ENCODE results near the gene RAPGEF1. TPM values are rescaled to one million over a fixed set of nuclear protein-coding genes. Genes with fewer than 3 reads are reported as not detected.

Gene RAPGEF1
- total and polyA plus RNA-seq, 2 experiments from 2014 or later, result 3.3 to 24.1 TPM

GRCh38 chr9:131567910-131568309, 172.0 kb downstream of the RAPGEF1 start:
- Histone ChIP-seq H3K4me1 (ENCODE audit: insufficient read depth) (no peaks in the 10 kb centered on the region), H3K4me3 (no peak overlapping the region), H3K79me2 (ENCODE audit: insufficient read depth) (no peaks in the 10 kb centered on the region), H3K4me2 (ENCODE audit: unreplicated experiment) (no peak overlapping the region), H3F3A (ENCODE audit: insufficient read depth) (no peaks in the 10 kb centered on the region), H2AFZ (no peak overlapping the region), H3K36me3 (ENCODE audit: low read depth) (peaks cover 7% of the 10 kb centered on the region; the same call in 1 of the 2 replicates), H3K9ac (no peak overlapping the region), H3K27ac (no peak overlapping the region), H3K9me2 (ENCODE audit: insufficient read depth) (no peaks in the 10 kb centered on the region), H4K20me1 (ENCODE audit: insufficient read depth) (no peaks in the 10 kb centered on the region), H3K27me3 (replicated peaks; ENCODE audit: insufficient read depth) (no peaks in the 10 kb centered on the region), H3K9me3 (ENCODE audit: low read depth) (no peaks in the 10 kb centered on the region)
- no peak for DNase-seq
- in situ Hi-C loops (cut with MboI), result no loop called here
- TF ChIP-seq EZH2phosphoT487 (IDR thresholded peaks at IDR 0.05; ENCODE audit: insufficient read depth, low read depth) (no peak), EZH2 (IDR thresholded peaks at IDR 0.05; ENCODE audit: insufficient read depth, poor library complexity, severe bottlenecking) (no peak)
- 95 to 99% methylated on average over 8 of the region's 8 CpGs for WGBS, 2 experiments (ENCODE audit: low coverage in 1 of 2, low lambda C conversion rate in 2 of 2, missing lambda C conversion rate in 2 of 2)

GRCh38 chr9:131566158-131566557, 173.7 kb downstream of the RAPGEF1 start:
- no peaks in the 10 kb centered on the region for H3K36me3 ChIP-seq (ENCODE audit: low read depth)
- no peak overlapping the region for H3K9ac ChIP-seq
- H3K4me2 ChIP-seq (ENCODE audit: unreplicated experiment), result no peak overlapping the region
- no peak overlapping the region for H2AFZ ChIP-seq
- no peaks in the 10 kb centered on the region for H3K9me3 ChIP-seq (ENCODE audit: low read depth)
- H3K4me1 ChIP-seq (ENCODE audit: insufficient read depth), result no peaks in the 10 kb centered on the region
- no peaks in the 10 kb centered on the region for H3K27me3 ChIP-seq (replicated peaks; ENCODE audit: insufficient read depth)
- H3F3A ChIP-seq (ENCODE audit: insufficient read depth), result no peaks in the 10 kb centered on the region
- in situ Hi-C loops (cut with MboI), result no loop called here
- no peaks in the 10 kb centered on the region for H3K79me2 ChIP-seq (ENCODE audit: insufficient read depth)
- no peak overlapping the region for H3K4me3 ChIP-seq
- no peaks in the 10 kb centered on the region for H3K9me2 ChIP-seq (ENCODE audit: insufficient read depth)
- TF ChIP-seq EZH2phosphoT487 (IDR thresholded peaks at IDR 0.05; ENCODE audit: insufficient read depth, low read depth), result no peak
- no peak for TF ChIP-seq EZH2 (IDR thresholded peaks at IDR 0.05; ENCODE audit: insufficient read depth, poor library complexity, severe bottlenecking)
- DNase-seq, result no peak
- 96 to 98% methylated on average over 3 of the region's 3 CpGs for WGBS, 2 experiments (ENCODE audit: low coverage in 1 of 2, low lambda C conversion rate in 2 of 2, missing lambda C conversion rate in 2 of 2)
- H4K20me1 ChIP-seq (ENCODE audit: insufficient read depth), result no peaks in the 10 kb centered on the region
- H3K27ac ChIP-seq, result no peak overlapping the region

- in situ Hi-C loops (cut with MboI), result no loop called here
- H3F3A ChIP-seq (ENCODE audit: insufficient read depth), result no peaks in the 10 kb centered on the region
- H4K20me1 ChIP-seq (ENCODE audit: insufficient read depth), result no peaks in the 10 kb centered on the region
- no peaks in the 10 kb centered on the region for H3K79me2 ChIP-seq (ENCODE audit: insufficient read depth)
- 78 to 84% methylated on average over 5 of the region's 5 CpGs for WGBS, 2 experiments (ENCODE audit: low coverage in 1 of 2, low lambda C conversion rate in 2 of 2, missing lambda C conversion rate in 2 of 2)
- no peaks in the 10 kb centered on the region for H3K9me3 ChIP-seq (ENCODE audit: low read depth)
- no peaks in the 10 kb centered on the region for H3K27me3 ChIP-seq (replicated peaks; ENCODE audit: insufficient read depth)
- H3K27ac ChIP-seq, result no peak overlapping the region
- H3K4me1 ChIP-seq (ENCODE audit: insufficient read depth), result no peaks in the 10 kb centered on the region
- DNase-seq, result no peak
- H3K9ac ChIP-seq, result no peak overlapping the region
- no peak overlapping the region for H3K4me2 ChIP-seq (ENCODE audit: unreplicated experiment)
- TF ChIP-seq EZH2 (IDR thresholded peaks at IDR 0.05; ENCODE audit: insufficient read depth, poor library complexity, severe bottlenecking) (no peak), EZH2phosphoT487 (IDR thresholded peaks at IDR 0.05; ENCODE audit: insufficient read depth, low read depth) (no peak)
- no peaks in the 10 kb centered on the region for H3K9me2 ChIP-seq (ENCODE audit: insufficient read depth)
- no peaks in the 10 kb centered on the region for H3K36me3 ChIP-seq (ENCODE audit: low read depth)
- H3K4me3 ChIP-seq, result no peak overlapping the region
- H2AFZ ChIP-seq, result no peak overlapping the region
Measured at GRCh38 chr9:131565369-131565768, 174.5 kb downstream of the RAPGEF1 start.

- Histone ChIP-seq H3K27ac (no peak overlapping the region), H3K79me2 (ENCODE audit: insufficient read depth) (no peaks in the 10 kb centered on the region), H3K36me3 (ENCODE audit: low read depth) (no peaks in the 10 kb centered on the region), H3K9me2 (ENCODE audit: insufficient read depth) (no peaks in the 10 kb centered on the region), H3F3A (ENCODE audit: insufficient read depth) (no peaks in the 10 kb centered on the region), H2AFZ (no peak overlapping the region), H3K4me3 (no peak overlapping the region), H3K27me3 (replicated peaks; ENCODE audit: insufficient read depth) (no peaks in the 10 kb centered on the region), H3K9ac (no peak overlapping the region), H3K4me2 (ENCODE audit: unreplicated experiment) (no peak overlapping the region), H3K4me1 (ENCODE audit: insufficient read depth) (no peaks in the 10 kb centered on the region), H4K20me1 (ENCODE audit: insufficient read depth) (no peaks in the 10 kb centered on the region), H3K9me3 (ENCODE audit: low read depth) (no peaks in the 10 kb centered on the region)
- DNase-seq, result no peak
- 64 to 75% methylated on average over 8 to 9 of the region's 9 CpGs for WGBS, 2 experiments (ENCODE audit: low coverage in 1 of 2, low lambda C conversion rate in 2 of 2, missing lambda C conversion rate in 2 of 2)
- TF ChIP-seq EZH2 (IDR thresholded peaks at IDR 0.05; ENCODE audit: insufficient read depth, poor library complexity, severe bottlenecking), result no peak
- no peak for TF ChIP-seq EZH2phosphoT487 (IDR thresholded peaks at IDR 0.05; ENCODE audit: insufficient read depth, low read depth)
- in situ Hi-C loops (cut with MboI), result no loop called here
Measured at GRCh38 chr9:131562032-131562959, 177.6 kb downstream of the RAPGEF1 start.
